Calu3 (cell line): ENCODE results near the gene IFT20. TPM values are rescaled to one million over a fixed set of nuclear protein-coding genes. Genes with fewer than 3 reads are reported as not detected.

ENCODE experiments used
- BruUV-seq: library from RNA; stranded (reverse); fragments of 400-500 nt; replicated peaks from 2 replicates; lab custom pipeline; 2021; lab: Mats Ljungman, UMichigan
- CTCF ChIA-PET: fragments of 300-600 bp; sonication (Branson Sonifier 250); formaldehyde crosslinking; loops from one replicate; lab custom pipeline; 2022; ENCODE audit warnings: antibody characterized with exemption; lab: Charles Lee
- DNase-seq: peaks from one replicate; pipeline ENCODE4 v3.0.0; 2022
- H3K27ac Mint-ChIP-seq: one replicate; pipeline ENCODE4 v1.8.0; 2022; ENCODE audit warnings: mixed read lengths; ENCODE audit not compliant: unreplicated experiment
- H3K27me3 Mint-ChIP-seq: one replicate; pipeline ENCODE4 v1.8.0; 2022; ENCODE audit warnings: mixed read lengths; ENCODE audit not compliant: unreplicated experiment
- H3K36me3 Mint-ChIP-seq: one replicate; pipeline ENCODE4 v1.8.0; 2022; ENCODE audit warnings: mild to moderate bottlenecking, moderate library complexity, mixed read lengths; ENCODE audit not compliant: insufficient read depth, unreplicated experiment
- H3K4me1 Mint-ChIP-seq: one replicate; pipeline ENCODE4 v1.8.0; 2022; ENCODE audit warnings: mild to moderate bottlenecking, low read depth, mixed read lengths; ENCODE audit not compliant: unreplicated experiment
- H3K4me3 Mint-ChIP-seq: one replicate; pipeline ENCODE4 v1.8.0; 2022; ENCODE audit warnings: mild to moderate bottlenecking, low read depth, moderate library complexity, mixed read lengths; ENCODE audit not compliant: unreplicated experiment
- H3K9me3 Mint-ChIP-seq: one replicate; pipeline ENCODE4 v1.8.0; 2022; ENCODE audit warnings: low read depth, mixed read lengths; ENCODE audit not compliant: unreplicated experiment
- CTCF ChIP-seq: fragments of 200-600 bp; IDR thresholded peaks from one replicate; pipeline ENCODE4 v1.8.0; 2022; ENCODE audit warnings: antibody characterized with exemption; ENCODE audit not compliant: unreplicated experiment
- intact Hi-C: fragments of 100-400 bp; cut with micrococcal nuclease; formaldehyde crosslinking; loops from one replicate; pipeline ENCODE4 v1.10.0; 2022; ENCODE audit not compliant: unreplicated experiment
- total RNA-seq: library from RNA; stranded (reverse); gene quantifications from 2 replicates; pipeline ENCODE4 v1.2.3, GENCODE V29; 2022

Gene IFT20
- total RNA-seq, 1 experiment from 2014 or later = 32.1 TPM

GRCh38 chr17:28370035-28370743, 34.9 kb upstream of the IFT20 start, which contains the start of gene VTN:
VTN (minus strand) TSS chr17:28370307; CDS start chr17:28370203, 104 bp downstream.
- peaks cover 14% of the 10 kb centered on the region for H3K4me1 Mint-ChIP-seq
- peak; percentile 22 for DNase-seq

DNA sequence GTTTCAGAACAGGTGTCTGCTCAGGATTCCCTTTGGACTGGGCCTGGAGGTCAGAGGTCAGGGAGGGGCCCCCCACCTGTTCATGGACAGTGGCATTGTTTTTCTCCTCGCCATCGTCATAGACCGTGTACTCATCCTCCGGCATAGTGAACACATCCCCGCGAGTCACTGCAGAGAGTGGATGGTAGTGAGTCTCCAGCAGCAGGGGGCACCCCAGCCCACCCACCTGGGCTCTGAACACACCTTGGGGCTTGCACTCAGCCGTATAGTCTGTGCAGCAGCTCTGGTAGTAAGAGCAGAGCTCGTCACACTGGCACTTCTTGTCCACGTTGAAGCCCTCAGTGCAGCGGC, 34.4 kb upstream of the IFT20 start:
- peaks cover 14% of the 10 kb centered on the region for H3K36me3 Mint-ChIP-seq
- no peak for TF ChIP-seq CTCF
- DNase-seq = no peak
- no TSS peak for BruUV-seq
- peaks cover 14% of the 10 kb centered on the region for H3K4me1 Mint-ChIP-seq
- H3K27ac Mint-ChIP-seq = no peak overlapping the region
- peaks cover 12% of the 10 kb centered on the region for H3K27me3 Mint-ChIP-seq
- no peak overlapping the region for H3K4me3 Mint-ChIP-seq
- intact Hi-C loops = loop anchor here (5.0 kb wide), 1 partner anchor 48 kb away; no protein-coding TSS in a partner anchor
- CTCF ChIA-PET = no interaction called here
- no peaks in the 10 kb centered on the region for H3K9me3 Mint-ChIP-seq

More at GRCh38 chr17:28370035-28370743, 34.9 kb upstream of the IFT20 start, which contains the start of gene VTN:
- H3K36me3 Mint-ChIP-seq = peaks cover 14% of the 10 kb centered on the region
- BruUV-seq = no TSS peak
- peak within 1 kb of the TSS; percentile 65 for H3K4me3 Mint-ChIP-seq
- peaks cover 12% of the 10 kb centered on the region for H3K27me3 Mint-ChIP-seq
- intact Hi-C loops = loop anchor here (5.0 kb wide), 1 partner anchor 47 kb away; no protein-coding TSS in a partner anchor
- peak within 1 kb of the TSS; percentile 61 for H3K27ac Mint-ChIP-seq
- no peak for TF ChIP-seq CTCF
- CTCF ChIA-PET = interaction anchor here (0.6 kb wide), 2 partner anchors 58 to 163 kb away, joined by 3 read pairs; no protein-coding TSS in a partner anchor
- H3K9me3 Mint-ChIP-seq = no peaks in the 10 kb centered on the region

DNA sequence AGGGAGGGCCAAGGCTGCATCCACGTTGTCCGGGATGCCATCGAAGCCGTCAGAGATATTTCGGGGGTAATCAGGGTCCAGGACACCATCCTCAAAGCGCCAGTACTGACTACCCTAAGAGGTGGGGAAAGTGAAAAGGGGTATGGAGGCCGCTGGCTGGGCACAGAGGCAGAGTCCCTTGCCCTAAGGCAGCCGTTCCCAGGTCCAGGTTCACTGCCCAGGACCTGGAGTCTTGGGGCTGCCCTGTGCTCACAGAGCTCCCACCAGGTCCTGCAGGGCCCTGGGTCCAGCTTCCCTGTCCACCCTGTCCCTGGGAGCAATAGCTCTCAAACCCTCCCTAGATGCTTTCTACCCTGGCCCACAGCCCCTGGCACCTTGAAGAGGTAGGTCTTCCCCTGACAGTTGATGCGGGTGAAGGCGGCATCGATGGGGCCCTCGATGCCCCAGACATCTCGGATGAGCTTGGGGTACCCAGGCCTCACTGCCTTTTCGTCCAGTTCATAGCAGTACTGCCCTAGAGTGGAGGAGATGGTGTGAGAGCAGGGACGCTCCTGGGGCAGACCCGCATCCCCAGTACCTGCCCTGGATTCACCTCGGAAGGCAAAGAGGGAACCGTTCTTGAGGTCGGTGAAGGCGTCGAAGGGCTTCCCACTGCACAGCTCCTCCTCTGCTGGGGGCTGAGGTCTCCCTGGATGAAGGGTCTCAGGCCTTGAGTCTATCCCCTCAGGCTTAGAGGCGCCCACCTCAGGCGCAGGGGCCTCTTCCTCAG, 33.8 kb upstream of the IFT20 start:
- no TSS peak for BruUV-seq
- CTCF ChIA-PET = no interaction called here

More for the DNA sequence above, 33.8 kb upstream of the IFT20 start:
- peaks cover 14% of the 10 kb centered on the region for H3K4me1 Mint-ChIP-seq
- H3K4me3 Mint-ChIP-seq = no peak overlapping the region
- DNase-seq = no peak
- no peak for TF ChIP-seq CTCF
- H3K9me3 Mint-ChIP-seq = no peaks in the 10 kb centered on the region
- peaks cover 16% of the 10 kb centered on the region for H3K36me3 Mint-ChIP-seq
- H3K27ac Mint-ChIP-seq = no peak overlapping the region
- intact Hi-C loops = no loop called here
- H3K27me3 Mint-ChIP-seq = peaks cover 12% of the 10 kb centered on the region
